ENCODE measurements around the gene RIMS1. TPM values are rescaled to one million over a fixed set of nuclear protein-coding genes. Genes with fewer than 3 reads are reported as not detected.

Gene RIMS1
- total and polyA plus RNA-seq, 2 donors (not counting 1 experiment from before 2014, with no cell fraction given) = not detected

GRCh38 chr6:72212686-72213085 is 326.3 kb downstream of the RIMS1 start:
- no peak overlapping the region for H3K9ac ChIP-seq (ENCODE audit: low read length)
- intact Hi-C loops (cut with micrococcal nuclease) = no loop called here
- H3K79me2 ChIP-seq (ENCODE audit: control insufficient read depth, insufficient read depth, low read length) = no peaks in the 10 kb centered on the region
- H3K27ac ChIP-seq (ENCODE audit: low read length in 2 of 2) = no peak overlapping the region
- DNase-seq (no peak), ATAC-seq (ENCODE audit: low read depth) (no peak)
- Mint-ChIP-seq H3K27ac (no peak overlapping the region), H3K9me3 (ENCODE audit: insufficient read depth) (no peaks in the 10 kb centered on the region), H3K27me3 (peaks cover 4% of the 10 kb centered on the region), H3K4me3 (no peak overlapping the region), H3K4me1 (no peaks in the 10 kb centered on the region)
- no peaks in the 10 kb centered on the region for H3K27me3 ChIP-seq (replicated peaks in 1 of 4; ENCODE audit: control extremely low read depth in 1 of 4, control insufficient read depth in 3 of 4, insufficient read depth in 4 of 4, low read length in 3 of 4)
- 60% methylated on average over 3 of the region's 3 CpGs for WGBS (ENCODE audit: insufficient coverage)
- no peak overlapping the region for H2AFZ ChIP-seq (ENCODE audit: insufficient read depth, low read depth, low read length, poor library complexity, severe bottlenecking)
- H3K4me2 ChIP-seq (replicated peaks; ENCODE audit: low read depth, low read length, poor library complexity, severe bottlenecking) = no peak overlapping the region
- no peaks in the 10 kb centered on the region for H3K36me3 ChIP-seq (replicated peaks in 1 of 2; ENCODE audit: control extremely low read depth in 1 of 2, control insufficient read depth in 1 of 2, extremely low read depth in 1 of 2, insufficient read depth in 2 of 2, low read length in 1 of 2)
- ChIA-PET POLR2A (no interaction called here), CTCF (no interaction called here)
- TF ChIP-seq EZH2 (IDR thresholded peaks at IDR 0.05; ENCODE audit: borderline replicate concordance, insufficient read depth, low read depth, low read length, poor library complexity, severe bottlenecking) = no peak
- TF ChIP-seq, protein P1, sequence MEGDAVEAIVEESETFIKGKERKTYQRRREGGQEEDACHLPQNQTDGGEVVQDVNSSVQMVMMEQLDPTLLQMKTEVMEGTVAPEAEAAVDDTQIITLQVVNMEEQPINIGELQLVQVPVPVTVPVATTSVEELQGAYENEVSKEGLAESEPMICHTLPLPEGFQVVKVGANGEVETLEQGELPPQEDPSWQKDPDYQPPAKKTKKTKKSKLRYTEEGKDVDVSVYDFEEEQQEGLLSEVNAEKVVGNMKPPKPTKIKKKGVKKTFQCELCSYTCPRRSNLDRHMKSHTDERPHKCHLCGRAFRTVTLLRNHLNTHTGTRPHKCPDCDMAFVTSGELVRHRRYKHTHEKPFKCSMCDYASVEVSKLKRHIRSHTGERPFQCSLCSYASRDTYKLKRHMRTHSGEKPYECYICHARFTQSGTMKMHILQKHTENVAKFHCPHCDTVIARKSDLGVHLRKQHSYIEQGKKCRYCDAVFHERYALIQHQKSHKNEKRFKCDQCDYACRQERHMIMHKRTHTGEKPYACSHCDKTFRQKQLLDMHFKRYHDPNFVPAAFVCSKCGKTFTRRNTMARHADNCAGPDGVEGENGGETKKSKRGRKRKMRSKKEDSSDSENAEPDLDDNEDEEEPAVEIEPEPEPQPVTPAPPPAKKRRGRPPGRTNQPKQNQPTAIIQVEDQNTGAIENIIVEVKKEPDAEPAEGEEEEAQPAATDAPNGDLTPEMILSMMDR (IDR thresholded peaks at IDR 0.05) = no peak
- no peaks in the 10 kb centered on the region for H4K20me1 ChIP-seq (ENCODE audit: control insufficient read depth, insufficient read depth, low read length, poor library complexity, severe bottlenecking)
- H3K9me3 ChIP-seq (ENCODE audit: control extremely low read depth in 1 of 3, control insufficient read depth in 2 of 3, insufficient read depth in 1 of 3, low read length in 2 of 3) = no peaks in the 10 kb centered on the region
- no peaks in the 10 kb centered on the region for H3K4me1 ChIP-seq (ENCODE audit: control insufficient read depth in 2 of 2, insufficient read depth in 2 of 2, low read length in 2 of 2)
- no peak overlapping the region for H3K4me3 ChIP-seq (ENCODE audit: control extremely low read depth in 1 of 5, extremely low read depth in 1 of 5, insufficient read depth in 1 of 5, low read depth in 2 of 5, low read length in 4 of 5)

DNA sequence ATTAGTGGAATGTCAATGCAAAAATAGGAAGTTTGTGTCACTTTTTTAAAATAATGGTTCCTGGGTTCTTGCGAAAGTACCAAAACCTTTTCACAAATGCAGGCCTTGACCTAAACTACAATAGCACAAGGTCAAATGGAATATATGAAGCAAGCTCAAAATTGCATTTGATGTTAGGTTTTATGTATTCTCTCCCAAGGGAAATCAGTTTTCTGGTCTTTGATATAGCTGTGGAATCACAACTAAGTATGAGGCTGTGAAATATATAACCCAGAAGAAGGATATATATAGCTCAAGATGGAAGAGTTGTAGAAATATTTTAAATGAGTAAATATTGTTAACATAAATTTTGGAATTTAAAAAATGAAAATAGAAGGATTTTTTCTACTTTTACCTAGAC is 327.3 kb downstream of the RIMS1 start:
- Histone ChIP-seq H3K79me2 (ENCODE audit: control insufficient read depth, insufficient read depth, low read length) (no peaks in the 10 kb centered on the region), H3K4me2 (replicated peaks; ENCODE audit: low read depth, low read length, poor library complexity, severe bottlenecking) (no peak overlapping the region), H3K27ac (ENCODE audit: low read length in 2 of 2) (no peak overlapping the region), H2AFZ (ENCODE audit: insufficient read depth, low read depth, low read length, poor library complexity, severe bottlenecking) (no peak overlapping the region), H3K36me3 (replicated peaks in 1 of 2; ENCODE audit: control extremely low read depth in 1 of 2, control insufficient read depth in 1 of 2, extremely low read depth in 1 of 2, insufficient read depth in 2 of 2, low read length in 1 of 2) (no peaks in the 10 kb centered on the region), H3K27me3 (replicated peaks in 1 of 4; ENCODE audit: control extremely low read depth in 1 of 4, control insufficient read depth in 3 of 4, insufficient read depth in 4 of 4, low read length in 3 of 4) (no peaks in the 10 kb centered on the region), H3K4me3 (ENCODE audit: control extremely low read depth in 1 of 5, extremely low read depth in 1 of 5, insufficient read depth in 1 of 5, low read depth in 2 of 5, low read length in 4 of 5) (no peak overlapping the region), H3K4me1 (ENCODE audit: control insufficient read depth in 2 of 2, insufficient read depth in 2 of 2, low read length in 2 of 2) (no peaks in the 10 kb centered on the region), H4K20me1 (ENCODE audit: control insufficient read depth, insufficient read depth, low read length, poor library complexity, severe bottlenecking) (no peaks in the 10 kb centered on the region), H3K9me3 (ENCODE audit: control extremely low read depth in 1 of 3, control insufficient read depth in 2 of 3, insufficient read depth in 1 of 3, low read length in 2 of 3) (no peaks in the 10 kb centered on the region), H3K9ac (ENCODE audit: low read length) (no peak overlapping the region)
- ATAC-seq (ENCODE audit: low read depth) (no peak), DNase-seq (no peak)
- Mint-ChIP-seq H3K9me3 (ENCODE audit: insufficient read depth) (no peaks in the 10 kb centered on the region), H3K4me3 (no peak overlapping the region), H3K27me3 (peaks cover 4% of the 10 kb centered on the region), H3K4me1 (no peaks in the 10 kb centered on the region), H3K27ac (no peak overlapping the region)
- TF ChIP-seq EZH2 (IDR thresholded peaks at IDR 0.05; ENCODE audit: borderline replicate concordance, insufficient read depth, low read depth, low read length, poor library complexity, severe bottlenecking) = no peak
- TF ChIP-seq, protein P1 (IDR thresholded peaks at IDR 0.05) = no peak
- WGBS (ENCODE audit: insufficient coverage) = no CpG with 5 or more reads among the region's 1 CpG
- ChIA-PET POLR2A (no interaction called here), CTCF (no interaction called here)
- intact Hi-C loops (cut with micrococcal nuclease) = no loop called here

Data from B cell (primary cell).